GM21381 (cell line): ENCODE results near the gene HSH2D.
"Not testable (repeated sequence)": the region's sequence is repeated elsewhere in the genome, so short reads cannot be mapped to it uniquely, and the experiment has no call there.

Experiments
- ATAC-seq: cut with Tn5 transposase; IDR thresholded peaks from one replicate; pipeline ENCODE4 v1.9.1; 2021; ENCODE audit warnings: mild to moderate bottlenecking, moderate library complexity; ENCODE audit not compliant: unreplicated experiment

Gene HSH2D

DNA sequence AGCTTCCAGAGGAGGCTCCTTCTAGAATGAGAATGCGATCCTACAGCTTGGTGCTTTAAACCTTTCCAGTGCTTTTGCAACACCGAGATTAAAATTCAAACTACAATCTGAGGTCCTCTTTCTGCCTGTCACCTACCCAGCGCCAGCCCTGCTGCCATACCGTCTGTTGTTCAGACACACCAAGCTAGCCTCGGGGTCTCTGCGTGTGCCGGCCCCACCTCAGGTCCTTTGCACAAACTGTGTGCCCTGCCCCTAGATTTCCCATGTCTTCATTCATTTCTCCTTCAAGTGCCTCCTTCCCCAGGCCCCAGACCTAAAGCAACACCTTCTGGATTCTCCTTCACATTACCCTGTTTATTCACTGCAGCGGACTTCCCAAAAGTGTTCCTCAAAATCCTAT, 11.1 kb downstream of the HSH2D start:
- no peak for ATAC-seq

DNA sequence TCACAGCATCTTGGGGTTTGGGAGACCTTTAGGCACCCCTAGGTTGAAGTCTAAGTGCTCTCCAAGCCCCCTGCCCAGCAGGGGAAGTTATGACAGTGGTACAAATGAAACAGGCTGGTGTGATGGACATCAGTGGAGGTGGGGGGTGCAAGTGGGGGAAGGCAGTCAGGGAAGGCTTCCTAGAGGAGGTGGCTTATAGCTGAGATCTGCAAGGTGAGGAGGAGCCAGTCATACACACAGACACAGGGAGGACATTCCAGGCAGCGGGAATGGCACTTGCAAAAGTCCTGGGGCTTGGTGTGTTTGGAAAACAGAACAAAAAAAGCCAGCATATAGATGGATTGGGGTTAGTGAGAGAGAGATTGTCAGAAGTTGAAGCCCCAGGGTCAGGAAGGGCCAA, 11.6 kb downstream of the HSH2D start:
- ATAC-seq = no peak

DNA sequence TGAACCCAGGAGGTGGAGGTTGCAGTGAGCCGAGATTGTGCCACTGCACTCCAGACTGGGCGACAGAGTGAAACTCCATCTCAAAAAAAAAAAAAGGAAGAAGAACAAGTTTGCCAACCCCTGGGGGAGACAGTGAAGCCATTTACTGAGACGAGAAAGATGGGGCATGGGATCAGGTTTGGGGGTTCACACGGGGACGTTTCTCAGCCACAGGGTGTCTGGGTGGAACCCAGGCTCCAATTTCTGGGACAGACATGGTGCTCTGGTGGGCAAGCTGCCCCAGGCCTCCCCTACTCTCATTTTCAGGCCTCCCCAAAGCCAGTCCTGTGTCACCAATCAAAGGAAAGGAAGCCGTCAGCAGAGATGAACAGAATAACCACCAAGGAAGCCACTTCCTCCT, 13.4 kb downstream of the HSH2D start:
- ATAC-seq = no peak

DNA sequence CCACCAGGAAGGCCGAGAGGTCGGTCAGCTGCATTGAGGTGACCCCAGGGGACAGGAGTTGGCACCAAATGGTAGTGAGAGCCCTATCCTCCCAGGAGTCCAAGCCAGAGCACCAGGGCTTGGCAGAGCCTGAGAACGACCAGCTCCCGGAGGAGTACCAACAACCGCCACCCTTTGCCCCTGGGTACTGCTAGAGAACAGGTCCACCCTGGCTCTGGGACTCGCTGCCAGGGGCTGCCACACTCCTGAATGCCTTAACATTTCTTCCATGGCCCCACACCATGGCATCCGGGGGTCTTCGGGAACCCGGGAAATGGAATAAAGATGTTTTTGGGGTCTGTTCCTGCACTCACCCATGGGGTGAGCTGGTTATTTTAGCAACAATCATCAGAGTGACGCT, 14.1 kb downstream of the HSH2D start:
- ATAC-seq = no peak

DNA sequence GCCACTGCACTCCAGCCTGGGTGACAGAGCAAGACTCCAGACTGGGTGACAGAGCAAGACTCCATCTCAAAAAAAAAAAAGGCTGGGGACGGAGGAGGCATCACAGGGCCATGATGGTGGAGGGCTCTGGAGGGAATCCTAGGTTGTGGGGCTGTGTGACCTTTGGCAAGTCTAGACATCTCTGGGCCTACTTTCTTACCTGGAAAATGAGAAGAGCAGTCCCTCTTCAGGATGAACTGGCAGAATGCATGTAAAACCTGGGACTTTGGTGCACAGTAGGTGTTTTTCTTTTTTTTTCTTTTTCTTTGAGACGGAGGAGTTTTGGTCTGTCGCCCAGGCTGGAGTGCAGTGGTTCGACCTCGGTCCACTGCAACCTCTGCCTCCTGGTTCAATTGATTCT, 16.2 kb downstream of the HSH2D start:
- ATAC-seq = no peak

DNA sequence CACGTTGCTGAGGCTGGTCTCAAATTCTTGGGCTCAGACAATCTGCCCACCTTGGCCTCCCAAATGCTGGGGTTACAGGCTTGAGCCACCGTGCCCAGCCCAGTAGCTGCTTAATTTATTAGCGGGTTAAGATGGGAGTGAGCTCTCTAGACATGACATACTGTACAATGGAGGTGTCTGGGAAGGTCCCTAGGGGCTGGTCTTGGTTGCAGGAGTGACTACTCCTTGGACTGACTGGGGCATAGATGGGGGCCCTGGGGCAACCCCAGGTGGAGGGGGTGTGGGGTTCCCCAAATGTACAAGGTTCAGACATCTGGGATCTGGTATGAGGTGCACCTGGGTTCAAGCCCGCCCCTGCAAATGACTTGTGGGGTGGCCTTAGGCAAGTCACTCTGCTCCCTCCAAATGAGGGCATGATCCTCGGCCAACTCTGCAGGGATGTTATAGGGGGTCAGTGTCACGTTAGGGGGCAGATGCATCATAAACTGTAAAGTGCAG, 17.0 kb downstream of the HSH2D start:
- ATAC-seq = no peak

DNA sequence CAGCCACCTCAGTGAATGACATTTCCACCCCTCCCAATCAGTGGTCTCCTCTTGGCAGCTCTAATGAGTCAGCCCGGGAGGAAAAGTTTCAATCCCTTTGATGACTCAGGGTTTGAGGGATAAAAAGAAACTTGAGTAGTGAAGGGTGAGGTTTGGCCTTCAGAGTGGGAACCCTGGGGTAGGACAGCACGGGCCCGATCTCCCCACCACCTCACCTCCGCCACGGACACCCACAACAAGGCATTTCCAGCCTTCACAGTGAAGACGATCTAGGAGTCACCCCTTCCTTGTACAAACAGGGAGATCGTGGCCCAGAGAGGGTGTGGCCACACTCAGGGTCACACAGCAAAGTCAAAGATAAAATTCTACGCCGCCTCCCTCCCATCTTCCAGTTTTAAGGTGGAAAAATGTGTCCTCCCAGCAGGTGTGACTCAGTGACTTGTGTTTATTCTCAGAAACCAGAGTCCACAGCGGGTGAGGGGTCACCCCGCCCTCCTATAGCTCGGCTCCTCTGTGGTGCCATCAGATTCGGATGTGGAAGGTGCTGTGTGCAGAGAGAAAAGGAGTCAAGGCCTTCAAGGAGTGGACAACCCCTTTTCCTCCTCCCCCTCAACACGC, 17.6 kb downstream of the HSH2D start:
- no peak for ATAC-seq

DNA sequence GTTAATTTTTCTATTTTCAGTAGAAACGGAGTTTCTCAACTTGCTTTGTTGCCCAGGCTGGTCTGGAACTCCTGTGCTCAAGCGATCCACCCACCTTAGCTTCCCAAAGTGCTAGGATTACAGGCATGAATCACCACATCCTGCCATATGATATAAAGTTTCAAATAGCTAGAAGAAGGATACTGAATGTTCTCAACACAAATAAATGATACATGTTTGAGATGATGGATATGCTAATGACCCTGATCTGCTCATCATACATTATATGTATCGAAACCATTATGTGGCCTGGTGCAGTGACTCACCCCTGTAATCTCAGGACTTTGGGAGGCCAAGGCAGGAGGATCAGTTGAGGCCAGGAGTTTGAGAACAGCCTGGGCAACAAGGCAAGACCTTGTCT, 18.4 kb downstream of the HSH2D start:
- ATAC-seq = no peak

DNA sequence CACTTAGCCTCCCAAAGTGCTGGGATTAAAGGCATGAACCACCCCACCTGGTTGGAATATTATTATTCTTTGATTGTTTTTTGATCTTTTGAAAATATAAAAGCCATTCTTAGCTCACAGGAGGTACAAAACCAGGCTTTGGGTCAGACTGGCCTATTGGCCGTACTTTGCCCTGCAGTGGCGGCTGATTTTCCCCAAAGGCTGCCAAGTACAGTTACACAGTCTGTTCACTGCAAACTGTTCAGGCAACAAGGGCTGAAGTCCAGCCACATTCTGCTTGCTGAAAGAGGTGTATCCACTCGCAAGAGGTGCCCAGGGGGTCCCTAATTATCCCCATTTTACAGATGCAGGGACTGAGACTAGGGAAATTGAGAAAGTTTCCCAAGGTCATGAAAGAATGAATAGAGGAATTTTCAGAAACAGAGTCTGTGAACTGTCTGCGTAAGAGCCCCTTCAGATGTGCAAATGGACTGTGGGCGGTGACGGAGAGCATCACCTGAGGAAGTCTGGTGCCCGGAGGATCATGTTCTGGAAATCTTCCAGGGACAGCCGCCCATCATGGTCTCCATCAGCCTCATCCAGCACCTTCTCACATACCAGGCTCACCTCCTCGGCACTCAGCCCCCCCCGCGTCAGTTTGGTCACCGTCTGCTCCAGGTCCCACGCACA, 20.9 kb downstream of the HSH2D start:
- no peak for ATAC-seq

DNA sequence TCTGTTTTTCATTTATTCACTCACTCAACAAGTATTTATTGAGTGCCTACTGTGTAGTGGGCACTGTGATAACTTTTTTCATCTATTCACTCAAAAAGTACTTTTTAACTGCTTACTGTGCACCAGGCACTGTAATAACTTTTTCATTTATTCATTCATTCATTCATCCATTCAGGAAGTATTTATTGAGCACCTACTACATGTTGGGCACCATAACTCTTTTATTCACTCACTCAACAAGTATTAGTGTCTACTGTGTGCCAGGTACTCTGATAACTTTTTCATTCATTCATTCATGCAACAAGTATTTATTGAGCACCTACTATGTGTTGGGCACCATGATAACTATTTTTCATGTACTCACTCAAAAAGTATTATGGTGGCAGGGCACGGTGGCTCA, 22.9 kb downstream of the HSH2D start:
- ATAC-seq = no peak

DNA sequence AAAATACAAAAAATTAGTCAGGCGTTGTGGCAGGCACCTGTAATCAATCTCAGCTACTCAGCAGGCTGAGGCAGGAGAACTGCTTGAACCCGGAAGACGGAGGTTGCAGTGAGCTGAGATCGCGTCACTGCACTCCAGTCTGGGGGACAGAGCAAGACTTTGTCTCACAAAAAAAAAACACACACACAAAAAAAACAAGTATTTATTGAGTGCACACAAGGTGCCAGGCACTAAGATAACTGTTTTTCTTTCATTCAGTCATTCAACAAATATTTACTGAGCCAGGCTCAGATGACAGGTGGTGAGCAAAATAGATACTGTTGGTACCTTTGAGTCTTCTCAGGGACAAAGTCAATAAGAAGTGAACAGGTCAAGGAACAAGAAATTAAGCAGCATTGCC, 23.6 kb downstream of the HSH2D start:
- no peak for ATAC-seq

DNA sequence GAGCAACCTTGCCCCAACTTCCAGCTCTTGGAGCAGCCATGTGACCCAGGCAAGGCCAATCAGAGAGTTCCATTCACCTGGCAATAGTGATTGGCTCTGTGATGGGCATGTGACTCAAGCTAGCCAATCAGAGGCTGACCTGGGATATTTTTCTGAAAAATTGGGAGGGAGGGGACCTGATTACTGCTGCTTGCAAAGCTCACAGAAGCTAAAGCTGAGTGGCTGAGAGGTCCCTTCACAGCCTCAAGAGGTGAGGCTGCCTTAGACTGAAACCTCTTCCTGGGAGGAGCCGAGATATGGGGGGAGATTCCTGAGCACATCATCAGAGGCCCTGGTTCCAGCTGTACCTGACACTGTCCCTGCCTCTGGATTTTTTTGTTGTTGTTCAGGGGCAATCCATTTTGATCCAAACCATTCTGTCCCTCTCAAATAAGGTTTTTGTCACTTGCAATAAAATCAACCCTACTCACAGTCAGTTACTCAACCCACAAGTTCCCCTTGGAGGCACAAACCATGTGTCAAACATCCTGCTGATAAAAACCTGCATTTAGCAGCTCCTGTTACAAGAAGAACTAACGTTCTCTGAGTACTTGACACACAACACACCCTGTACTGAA, 25.1 kb downstream of the HSH2D start:
- no peak for ATAC-seq

DNA sequence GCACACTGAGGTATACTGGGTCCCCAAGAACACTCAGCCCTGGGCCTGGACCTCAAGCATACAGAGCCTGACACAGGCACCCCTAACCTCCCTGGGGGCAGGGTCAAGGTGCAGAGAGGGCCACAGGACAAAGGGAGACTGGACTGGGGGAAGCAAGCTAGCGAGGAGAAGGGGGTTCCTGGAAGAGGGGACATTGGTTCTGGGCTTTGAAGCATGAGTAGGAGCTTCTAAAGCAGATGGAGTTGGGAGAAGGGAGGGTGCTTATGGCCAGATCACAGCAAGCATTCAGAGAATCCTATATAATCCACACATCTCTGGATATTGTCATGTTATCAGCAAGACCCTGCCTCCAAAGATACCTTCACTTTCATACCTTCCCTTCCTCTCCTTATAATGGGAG, 26.6 kb downstream of the HSH2D start:
- no peak for ATAC-seq

DNA sequence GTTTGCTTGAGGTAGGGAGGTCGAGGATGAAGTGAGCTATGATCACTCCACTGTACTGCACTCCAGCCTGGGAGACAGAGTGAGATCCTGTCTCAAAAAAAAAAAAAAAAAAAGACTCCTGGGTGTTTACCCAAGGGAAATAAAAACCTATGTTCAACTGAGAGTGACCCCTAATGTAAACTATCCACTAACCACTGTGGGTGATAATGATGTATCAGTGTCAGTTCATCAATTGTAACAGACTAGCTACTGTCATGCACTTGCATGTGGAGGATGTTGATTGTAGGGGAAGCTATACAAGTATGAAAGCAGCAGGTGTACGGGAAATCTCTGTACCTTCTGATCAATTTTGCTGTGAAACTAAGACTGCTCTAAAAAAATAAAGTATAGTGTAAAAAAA, 32.5 kb downstream of the HSH2D start:
- no peak for ATAC-seq

DNA sequence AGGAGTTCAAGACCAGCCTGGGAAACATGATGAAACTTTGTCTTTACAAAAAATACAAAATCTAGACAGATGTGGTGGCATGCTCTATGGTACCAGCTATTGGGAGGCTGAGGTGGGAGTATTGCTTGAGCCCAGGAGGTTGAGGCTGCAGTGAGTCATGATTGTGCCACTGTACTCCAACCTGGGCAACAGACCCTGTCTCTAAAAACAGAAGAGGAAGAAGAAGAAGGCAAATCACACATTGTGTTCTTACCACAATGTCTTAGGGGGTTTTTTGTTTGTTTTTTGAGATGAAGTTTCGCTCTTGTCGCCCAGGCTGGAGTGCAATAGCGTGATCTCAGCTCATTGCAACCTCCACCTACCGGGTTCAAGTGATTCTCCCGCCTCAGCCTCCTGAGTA, 35.4 kb downstream of the HSH2D start:
- ATAC-seq = not testable (repeated sequence)

DNA sequence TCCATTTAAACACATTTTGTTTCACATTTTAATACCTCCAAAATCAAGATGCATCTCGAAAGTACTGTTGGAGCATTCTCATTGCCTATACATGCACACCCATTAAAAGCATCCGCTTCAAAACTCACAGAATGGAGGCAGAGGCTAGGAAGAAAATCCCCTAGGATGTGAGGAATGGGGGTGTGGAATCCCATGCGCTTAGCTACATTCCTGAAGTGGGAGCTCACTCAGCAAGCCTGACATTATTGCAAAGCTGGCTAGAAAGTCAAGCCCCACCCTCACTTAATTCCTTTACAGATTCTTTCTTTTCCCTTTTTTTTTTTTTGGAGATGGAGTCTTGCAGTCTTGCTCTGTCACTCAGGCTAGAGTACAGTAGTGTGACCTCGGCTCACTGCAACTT, 37.1 kb downstream of the HSH2D start:
- ATAC-seq = no peak

DNA sequence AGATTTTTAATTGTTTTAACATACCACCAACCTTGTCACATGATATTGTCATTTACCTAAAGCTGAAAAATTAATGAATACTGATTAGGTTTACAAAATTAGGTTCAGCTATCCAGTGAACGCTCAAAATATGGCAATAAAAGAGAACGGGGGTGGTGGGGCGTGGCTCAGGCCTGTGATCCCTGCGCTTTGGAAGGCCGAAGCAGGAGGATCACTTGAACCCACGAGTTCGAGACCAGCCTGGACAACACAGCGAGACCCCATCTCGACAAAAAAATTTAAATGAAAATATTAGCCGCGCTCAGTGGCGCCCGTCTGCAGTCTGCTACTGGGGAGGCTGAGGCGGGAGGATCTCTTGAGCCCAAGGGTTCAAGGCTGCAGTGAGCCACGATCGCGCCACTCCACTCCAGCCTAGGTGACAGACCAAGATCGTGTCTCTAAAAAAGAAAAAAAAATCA, 41.2 kb downstream of the HSH2D start:
- no peak for ATAC-seq

DNA sequence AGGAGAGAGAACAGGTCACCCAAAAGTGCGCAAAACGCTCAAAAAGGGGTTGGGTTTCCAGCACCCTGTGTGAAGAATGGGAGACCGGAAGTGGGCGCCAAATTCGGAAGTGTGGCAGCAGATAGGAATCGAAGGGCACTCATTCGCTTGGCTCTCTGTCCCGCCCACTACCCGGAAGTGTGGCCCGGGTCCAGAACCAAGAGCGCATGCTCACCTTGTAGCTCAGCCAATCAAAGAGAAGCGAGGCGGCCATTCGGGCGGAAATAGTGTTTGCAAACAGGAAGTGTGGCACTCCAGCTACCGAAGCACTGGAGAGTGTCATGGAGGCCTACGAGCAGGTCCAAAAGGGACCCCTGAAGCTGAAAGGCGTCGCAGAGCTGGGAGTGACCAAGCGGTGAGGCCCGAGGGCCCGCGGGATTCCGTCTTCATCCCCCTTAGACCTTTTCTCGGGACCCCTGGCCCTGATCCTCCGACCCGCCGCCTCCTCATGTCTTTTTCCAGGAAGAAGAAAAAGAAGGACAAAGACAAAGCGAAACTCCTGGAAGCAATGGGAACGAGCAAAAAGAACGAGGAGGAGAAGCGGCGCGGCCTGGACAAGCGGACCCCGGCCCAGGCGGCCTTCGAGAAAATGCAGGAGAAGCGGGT, 41.8 kb downstream of the HSH2D start, which contains the start of gene FAM32A:
FAM32A (plus strand) TSS at position 288 of the 645 bp plus-strand sequence; CDS start at position 321, 33 bp downstream.
- peak; percentile 93 for ATAC-seq

DNA sequence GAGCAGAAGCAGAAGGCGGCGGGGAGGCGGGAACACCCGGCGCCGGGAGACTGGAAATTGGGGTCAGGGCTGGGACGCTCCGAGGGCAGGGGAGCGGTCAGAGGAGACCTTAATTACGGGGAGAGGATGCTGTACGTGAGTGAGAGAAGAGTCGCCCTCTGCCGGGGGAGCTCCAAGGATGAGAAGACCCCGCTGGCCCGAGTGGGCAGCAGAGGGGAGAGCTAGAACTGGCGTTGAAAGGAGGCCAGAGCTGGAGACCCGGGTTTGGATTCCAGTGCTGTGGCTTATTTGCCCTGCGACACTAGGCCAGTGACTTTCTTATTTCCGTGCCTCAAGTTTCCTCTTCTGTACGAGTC, 42.3 kb downstream of the HSH2D start:
- ATAC-seq = no peak

DNA sequence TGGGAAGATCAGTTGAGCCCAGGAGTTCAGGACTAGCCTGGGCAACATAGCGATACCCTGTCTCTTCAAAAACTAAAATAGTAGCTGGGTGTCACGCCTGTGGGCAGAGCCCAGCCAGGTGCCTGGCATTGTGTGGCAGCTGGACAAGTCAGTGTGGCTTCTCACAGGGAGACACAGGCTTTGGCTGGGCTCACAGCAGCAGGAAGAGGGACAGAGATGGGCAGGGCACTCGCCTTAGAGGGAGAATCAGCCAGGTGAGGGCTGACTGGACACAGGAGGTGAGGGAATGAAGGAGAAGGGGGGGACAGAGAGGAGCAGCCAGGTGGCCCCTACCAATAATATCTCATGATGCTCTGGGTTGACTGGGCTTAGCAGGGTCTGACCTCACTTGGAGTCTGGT, 45.0 kb downstream of the HSH2D start:
- ATAC-seq = no peak

DNA sequence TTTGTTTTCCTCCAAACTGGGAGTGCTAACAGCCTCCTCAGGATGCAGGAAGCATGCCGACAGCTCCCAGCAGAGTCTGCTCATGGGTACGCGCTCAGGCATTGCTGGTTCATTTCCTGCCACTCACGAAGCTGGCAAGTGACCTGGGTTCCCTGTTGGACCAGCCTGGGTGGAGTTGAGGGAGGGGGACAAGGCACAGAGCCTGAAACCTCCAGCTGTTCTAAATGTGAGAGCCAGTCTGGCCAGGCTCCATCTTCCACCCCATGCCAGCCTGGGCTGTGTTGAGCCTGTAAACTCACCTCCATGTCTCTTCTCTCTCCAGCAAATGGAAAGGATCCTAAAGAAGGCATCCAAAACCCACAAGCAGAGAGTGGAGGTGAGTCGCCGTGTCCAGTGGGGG, 46.7 kb downstream of the HSH2D start:
- ATAC-seq = no peak

DNA sequence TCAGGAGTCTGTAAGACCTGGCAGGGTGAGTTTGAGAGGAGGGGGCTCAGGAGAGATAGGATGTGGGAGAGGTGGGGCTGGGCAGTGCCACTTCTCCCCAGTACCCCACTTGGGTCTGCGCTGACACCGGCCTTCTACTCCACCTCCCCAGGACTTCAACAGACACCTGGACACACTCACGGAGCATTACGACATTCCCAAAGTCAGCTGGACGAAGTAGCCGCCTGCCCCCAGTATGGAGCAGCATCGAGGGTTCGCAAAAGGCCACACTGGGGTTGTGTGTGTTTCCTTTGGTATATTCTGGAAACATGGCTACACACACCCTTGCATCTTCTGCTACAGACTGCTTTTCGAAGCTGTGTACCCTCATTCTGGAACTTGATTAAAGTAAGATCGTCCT, 47.3 kb downstream of the HSH2D start:
- no peak for ATAC-seq
